ENCODE data around the gene PTGER3.
"Not testable (repeated sequence)": the region's sequence is repeated elsewhere in the genome, so short reads cannot be mapped to it uniquely, and the experiment has no call there.

Gene PTGER3

DNA sequence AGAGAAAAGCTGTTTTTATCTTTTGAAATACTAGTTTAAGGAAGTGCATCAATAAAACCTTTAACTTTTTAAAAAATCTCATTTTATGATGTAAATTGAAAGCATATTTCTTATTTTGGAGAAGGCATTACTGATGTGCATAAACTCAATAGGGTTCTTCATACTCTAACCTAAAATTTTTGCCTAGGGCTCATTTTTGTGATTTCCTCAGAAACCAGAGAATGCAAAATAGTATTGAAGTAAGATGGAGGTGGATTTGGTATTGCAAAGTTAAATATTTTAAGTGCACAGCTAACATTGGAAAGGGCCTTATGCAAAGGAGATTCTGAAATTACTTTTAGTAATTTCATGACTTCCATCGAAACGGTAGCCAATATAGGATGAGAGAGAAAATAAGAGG lies 101.9 kb downstream of the PTGER3 start:
- no peak for DNase-seq

DNA sequence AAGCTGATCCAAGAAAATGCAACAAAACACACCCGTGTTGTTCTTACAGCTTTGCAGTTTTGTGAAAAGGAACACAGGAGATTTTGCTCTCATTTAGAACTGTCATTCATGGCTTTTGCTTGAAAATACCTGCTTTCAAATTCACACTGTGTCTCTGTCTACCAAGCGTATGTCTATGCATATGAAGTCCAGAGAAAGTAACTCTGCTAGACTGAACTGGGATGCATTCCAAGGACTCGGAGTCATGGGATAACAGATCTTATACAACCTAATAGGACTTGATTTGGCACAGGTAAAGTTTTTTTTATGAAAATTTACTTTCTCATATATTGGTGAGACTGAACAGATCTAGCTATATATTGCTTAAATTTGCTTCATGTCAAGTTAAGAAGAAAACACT lies 102.4 kb downstream of the PTGER3 start:
- DNase-seq = no peak

DNA sequence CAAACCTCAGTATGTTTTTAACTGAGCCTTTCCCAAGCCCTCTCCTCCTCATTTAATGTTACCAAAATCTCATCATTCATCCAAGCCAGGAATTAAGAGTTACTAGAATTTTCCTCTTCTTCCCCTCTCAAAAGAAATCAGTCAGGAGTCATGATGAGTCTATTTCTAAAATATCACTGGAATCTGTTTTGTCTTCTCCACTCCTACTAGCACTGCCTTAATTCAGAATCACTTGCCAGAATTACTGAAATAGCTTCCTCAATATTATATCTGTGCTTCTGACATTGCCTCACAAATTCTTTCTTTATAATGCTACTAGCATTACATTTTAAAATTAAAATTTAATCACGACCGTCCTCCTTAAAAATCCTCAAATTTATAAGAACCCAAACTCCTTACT lies 106.1 kb downstream of the PTGER3 start:
- DNase-seq = no peak

- DNase-seq = not testable (repeated sequence)
These were observed 107.2 kb downstream of the PTGER3 start for GRCh38 chr1:70940398-70940797.

DNA sequence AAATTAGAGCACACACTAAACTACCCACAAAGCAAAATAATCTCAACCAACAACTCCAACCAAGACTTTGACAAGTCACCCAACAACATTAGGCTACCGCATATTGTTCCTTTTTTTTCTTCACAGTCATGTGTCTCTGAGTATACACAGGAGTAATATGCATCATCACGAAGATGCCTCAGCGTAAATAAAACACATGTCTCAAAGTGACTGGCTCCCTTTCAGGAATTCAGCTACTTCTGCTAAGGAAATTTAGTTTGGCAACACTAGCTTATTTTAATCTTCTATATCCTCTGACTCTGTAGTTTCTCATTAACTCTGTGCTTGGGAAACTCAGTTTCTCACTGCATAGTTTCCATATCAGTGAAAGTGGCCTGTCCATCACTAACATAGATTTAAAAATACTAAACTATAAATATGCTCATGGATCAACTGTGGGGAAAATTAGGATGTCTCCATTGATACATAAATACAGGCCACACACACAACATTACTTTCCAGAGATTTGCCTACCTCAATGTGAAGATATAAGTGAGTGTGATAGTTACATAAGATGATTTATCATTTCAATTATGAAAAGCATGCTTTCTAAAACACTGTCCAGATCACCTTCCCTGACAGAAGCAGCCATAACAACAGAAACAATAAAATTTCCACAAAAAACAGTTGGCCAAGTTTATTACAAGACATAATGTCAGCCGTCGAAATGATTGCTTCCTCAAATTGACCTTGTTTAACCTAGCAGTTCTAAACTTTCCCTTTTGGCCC lies 113.2 kb downstream of the PTGER3 start:
- DNase-seq = no peak

DNA sequence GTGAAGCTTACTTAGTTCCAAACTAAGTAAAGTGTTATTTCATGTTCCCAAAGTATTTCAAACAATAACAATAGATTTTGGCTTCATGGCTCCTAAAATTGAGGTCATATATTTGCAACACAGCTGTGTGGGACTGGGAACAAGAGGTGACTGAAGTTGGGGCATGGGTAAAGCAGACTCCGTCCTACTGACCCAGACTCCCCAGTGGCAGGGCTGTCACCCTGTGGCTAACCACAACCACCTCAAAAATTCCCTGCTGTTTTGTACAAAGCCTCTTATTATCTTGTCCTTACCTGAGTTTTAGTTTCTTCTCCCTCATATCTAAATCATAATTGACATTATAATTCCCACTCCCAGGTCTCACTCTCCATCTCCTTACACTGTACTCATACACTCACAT lies 117.6 kb downstream of the PTGER3 start:
- DNase-seq = no peak

- no peak for DNase-seq
These were observed 125.4 kb downstream of the PTGER3 start for GRCh38 chr1:70922196-70922595.

Measured in RPMI8226 (cell line).